GM06990 (cell line): ENCODE results near the gene HS3ST5.

Experiments used
- DNase-seq: peaks from one replicate; pipeline ENCODE4 v3.0.0-alpha.2; 2011; ENCODE audit not compliant: insufficient read length; ENCODE audit errors: extremely low read depth
- H3K27me3 ChIP-seq: replicated peaks from 2 replicates; pipeline ENCODE4 v1.6.0; 2011; ENCODE audit warnings: low read length; ENCODE audit not compliant: control insufficient read depth, insufficient read depth
- H3K36me3 ChIP-seq: 2 replicates; pipeline ENCODE4 v1.5.1; 2011; ENCODE audit warnings: low read length; ENCODE audit not compliant: control insufficient read depth, insufficient read depth
- H3K4me3 ChIP-seq: replicated peaks from 2 replicates; pipeline ENCODE4 v1.5.1; 2011; ENCODE audit warnings: low read depth, mild to moderate bottlenecking, control low read depth, low read length
- CTCF ChIP-seq: IDR thresholded peaks from 2 replicates; pipeline ENCODE4 v1.5.1; 2011; ENCODE audit warnings: low read length, control low read depth, mild to moderate bottlenecking, inconsistent platforms; ENCODE audit not compliant: insufficient read depth, poor library complexity, severe bottlenecking

HS3ST5 gene

DNA sequence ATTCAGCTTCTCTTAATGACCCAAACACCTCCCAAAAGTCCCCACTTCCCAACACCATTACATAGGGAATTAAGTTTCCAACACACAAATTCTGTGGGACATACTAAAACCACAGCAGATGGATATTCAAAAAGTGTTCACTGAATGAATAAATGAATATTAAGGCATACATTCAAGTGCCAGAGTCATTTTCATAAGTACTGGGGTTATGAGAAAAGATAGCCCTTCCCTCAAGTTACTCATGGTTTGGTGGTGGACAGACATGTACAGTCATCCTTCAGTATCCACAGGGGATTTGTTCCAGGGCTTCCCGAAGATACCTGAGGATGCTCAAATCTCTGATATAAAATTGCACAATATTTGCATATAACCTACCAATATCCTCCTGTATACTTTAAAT lies 50.4 kb downstream of the HS3ST5 start:
- no peak overlapping the region for H3K4me3 ChIP-seq
- DNase-seq: no peak
- H3K27me3 ChIP-seq: no peaks in the 10 kb centered on the region; the same call in 1 of the 2 replicates
- H3K36me3 ChIP-seq: no peaks in the 10 kb centered on the region
- no peak for TF ChIP-seq CTCF

- Histone ChIP-seq H3K4me3 (no peak overlapping the region), H3K27me3 (no peaks in the 10 kb centered on the region), H3K36me3 (no peaks in the 10 kb centered on the region)
- DNase-seq: no peak
- no peak for TF ChIP-seq CTCF
These were observed 51.4 kb downstream of the HS3ST5 start for GRCh38 chr6:114291428-114291827.

- TF ChIP-seq CTCF: no peak
- Histone ChIP-seq H3K36me3 (no peaks in the 10 kb centered on the region), H3K27me3 (no peaks in the 10 kb centered on the region), H3K4me3 (no peak overlapping the region)
- no peak for DNase-seq
These were observed 52.0 kb downstream of the HS3ST5 start for GRCh38 chr6:114290864-114291263.

- TF ChIP-seq CTCF: no peak
- H3K4me3 ChIP-seq: no peak overlapping the region
- H3K36me3 ChIP-seq: no peaks in the 10 kb centered on the region
- H3K27me3 ChIP-seq: no peaks in the 10 kb centered on the region
- no peak for DNase-seq
These were observed 53.9 kb downstream of the HS3ST5 start for GRCh38 chr6:114288701-114289495.

GRCh38 chr6:114287461-114287860 lies 55.4 kb downstream of the HS3ST5 start:
- no peak for DNase-seq
- no peaks in the 10 kb centered on the region for H3K27me3 ChIP-seq
- H3K4me3 ChIP-seq: no peak overlapping the region
- H3K36me3 ChIP-seq: no peaks in the 10 kb centered on the region
- TF ChIP-seq CTCF: no peak
